IMR-90 (cell line): Measurements from ENCODE around the gene TOX3. TPM values are rescaled to one million over a fixed set of nuclear protein-coding genes. Genes with fewer than 3 reads are reported as not detected.

ENCODE experiments used
- ATAC-seq: fragments of 200-7000 bp; cut with Tn5 transposase; 2 replicates; pipeline ENCODE4 v1.9.1; 2020; ENCODE audit warnings: low read depth, mild to moderate bottlenecking, moderate library complexity
- BruUV-seq: library from RNA; stranded (reverse); fragments of 400-500 nt; replicated peaks from 2 replicates; lab custom pipeline; 2021; lab: Mats Ljungman, UMichigan
- CTCF ChIA-PET: fragments of 300-600 bp; formaldehyde crosslinking; extraction: SDS; loops from one replicate; lab custom pipeline; 2021; ENCODE audit warnings: antibody characterized with exemption; lab: Yijun Ruan, JAX
- POLR2A ChIA-PET: fragments of 300-600 bp; sonication (Branson Sonifier 250); formaldehyde crosslinking; loops from one replicate; lab custom pipeline; 2022; ENCODE audit warnings: antibody characterized with exemption; ENCODE audit not compliant: unreplicated experiment; lab: Charles Lee
- DNase-seq: peaks from one replicate; pipeline ENCODE4 v3.0.0; 2013
- H2AFZ ChIP-seq: replicated peaks from 2 replicates; pipeline ENCODE3; 2013; ENCODE audit warnings: low read length, mild to moderate bottlenecking; ENCODE audit not compliant: poor library complexity
- H2AK5ac ChIP-seq: 2 replicates; pipeline ENCODE4 v1.6.1; 2013; ENCODE audit warnings: low read depth, low read length, inconsistent platforms
- H2AK9ac ChIP-seq: replicated peaks from 2 replicates; pipeline ENCODE3; 2013; ENCODE audit warnings: mild to moderate bottlenecking, low read depth, low read length, moderate library complexity; ENCODE audit not compliant: poor library complexity
- H2BK120ac ChIP-seq: 2 replicates; pipeline ENCODE4 v1.6.1; 2013; ENCODE audit warnings: low read depth, low read length, inconsistent platforms
- H2BK15ac ChIP-seq: 3 replicates; pipeline ENCODE4 v1.6.1; 2013; ENCODE audit warnings: low read depth, low read length, inconsistent platforms
- H2BK20ac ChIP-seq: 2 replicates; pipeline ENCODE4 v1.6.1; 2013; ENCODE audit warnings: low read depth, mild to moderate bottlenecking, inconsistent platforms, low read length, moderate library complexity
- H2BK5ac ChIP-seq: 2 replicates; pipeline ENCODE4 v1.6.1; 2013; ENCODE audit warnings: mild to moderate bottlenecking, low read depth, low read length, inconsistent platforms; ENCODE audit not compliant: poor library complexity, severe bottlenecking
- H3K14ac ChIP-seq: replicated peaks from 2 replicates; pipeline ENCODE4 v1.6.1; 2013; ENCODE audit warnings: low read depth, low read length, inconsistent platforms
- H3K18ac ChIP-seq: 2 replicates; pipeline ENCODE4 v1.6.1; 2013; ENCODE audit warnings: low read depth, low read length, control low read depth
- H3K23ac ChIP-seq: 2 replicates; pipeline ENCODE4 v1.6.1; 2013; ENCODE audit warnings: low read depth, low read length, inconsistent platforms
- H3K27ac ChIP-seq: 2 replicates; pipeline ENCODE4 v1.5.1; 2013; ENCODE audit warnings: mild to moderate bottlenecking, control low read depth, low read length; ENCODE audit not compliant: insufficient read depth
- H3K27me3 ChIP-seq: 2 replicates; pipeline ENCODE4 v1.6.1; 2013; ENCODE audit warnings: low read length; ENCODE audit not compliant: control insufficient read depth, insufficient read depth
- H3K36me3 ChIP-seq: 2 replicates; pipeline ENCODE4 v1.6.1; 2013; ENCODE audit warnings: low read length, mixed read lengths; ENCODE audit not compliant: control insufficient read depth, insufficient read depth
- H3K4ac ChIP-seq: 2 replicates; pipeline ENCODE4 v1.6.1; 2013; ENCODE audit warnings: low read depth, low read length, inconsistent platforms
- H3K4me1 ChIP-seq: 2 replicates; pipeline ENCODE4 v1.6.1; 2013; ENCODE audit warnings: low read length, mixed read lengths; ENCODE audit not compliant: control insufficient read depth, insufficient read depth
- H3K4me2 ChIP-seq: 2 replicates; pipeline ENCODE4 v1.6.1; 2013; ENCODE audit warnings: low read depth, mild to moderate bottlenecking, control low read depth, low read length, moderate library complexity
- H3K4me3 ChIP-seq: 2 replicates; pipeline ENCODE4 v1.5.1; 2013; ENCODE audit warnings: low read depth, mild to moderate bottlenecking, control low read depth, low read length, moderate library complexity; ENCODE audit not compliant: insufficient read depth
- H3K56ac ChIP-seq: 2 replicates; pipeline ENCODE4 v1.6.1; 2013; ENCODE audit warnings: low read length, inconsistent platforms; ENCODE audit not compliant: insufficient read depth; ENCODE audit errors: extremely low read depth
- H3K79me1 ChIP-seq, 2 experiments: 2 replicates each; pipeline ENCODE4 v1.6.1; 2013; ENCODE audit warnings: low read length in 2 of 2, inconsistent platforms in 1 of 2, low read depth in 1 of 2
- H3K9ac ChIP-seq: 2 replicates; pipeline ENCODE4 v1.6.1; 2013; ENCODE audit warnings: low read depth, low read length, control low read depth
- H3K9me1 ChIP-seq: 2 replicates; pipeline ENCODE4 v1.6.1; 2013; ENCODE audit warnings: low read length, inconsistent platforms; ENCODE audit not compliant: insufficient read depth
- H3K9me3 ChIP-seq: 2 replicates; pipeline ENCODE4 v1.6.1; 2013; ENCODE audit warnings: low read length; ENCODE audit not compliant: control insufficient read depth, insufficient read depth
- H4K20me1 ChIP-seq: 2 replicates; pipeline ENCODE4 v1.6.1; 2013; ENCODE audit warnings: low read length, inconsistent platforms; ENCODE audit not compliant: insufficient read depth
- H4K5ac ChIP-seq: 2 replicates; pipeline ENCODE4 v1.6.1; 2013; ENCODE audit warnings: mild to moderate bottlenecking, low read depth, low read length, control low read depth
- H4K8ac ChIP-seq, 2 experiments: 2 replicates each; pipeline ENCODE4 v1.6.1; 2013; ENCODE audit warnings: low read depth in 2 of 2, low read length in 2 of 2, control low read depth in 1 of 2, inconsistent platforms in 1 of 2
- H4K91ac ChIP-seq: 2 replicates; pipeline ENCODE4 v1.6.1; 2013; ENCODE audit warnings: low read depth, low read length, inconsistent platforms; ENCODE audit not compliant: insufficient read depth
- BHLHE40 ChIP-seq: fragments of 150-350 bp; IDR thresholded peaks from 2 replicates; pipeline ENCODE4 v1.6.1; 2016; ENCODE audit warnings: mild to moderate bottlenecking, low read depth, low read length
- CEBPB ChIP-seq: IDR thresholded peaks from 2 replicates; pipeline ENCODE4 v1.6.1; 2012; ENCODE audit warnings: low read depth, low read length, improper control_type of control experiment
- CHD1 ChIP-seq: IDR thresholded peaks from 2 replicates; pipeline ENCODE4 v1.6.1; 2012; ENCODE audit warnings: low read depth, low read length, improper control_type of control experiment
- FOS ChIP-seq: fragments of 150-350 bp; IDR thresholded peaks from 2 replicates; pipeline ENCODE4 v1.6.1; 2016; ENCODE audit warnings: low read depth, low read length
- MAFK ChIP-seq: IDR thresholded peaks from 2 replicates; pipeline ENCODE4 v1.6.1; 2012; ENCODE audit warnings: low read depth, low read length, improper control_type of control experiment
- MXI1 ChIP-seq: IDR thresholded peaks from 2 replicates; pipeline ENCODE4 v1.6.1; 2012; ENCODE audit warnings: low read depth, mild to moderate bottlenecking, low read length, moderate library complexity, borderline replicate concordance
- POLR2A ChIP-seq: IDR thresholded peaks from 2 replicates; pipeline ENCODE4 v1.6.1; 2012; ENCODE audit warnings: mild to moderate bottlenecking, low read depth, low read length
- RAD21 ChIP-seq: IDR thresholded peaks from 2 replicates; pipeline ENCODE4 v1.6.1; 2012; ENCODE audit warnings: low read length, improper control_type of control experiment
- RCOR1 ChIP-seq: IDR thresholded peaks from 2 replicates; pipeline ENCODE4 v1.6.1; 2012; ENCODE audit warnings: mild to moderate bottlenecking, low read length, improper control_type of control experiment; ENCODE audit not compliant: insufficient replicate concordance
- RFX5 ChIP-seq: IDR thresholded peaks from 2 replicates; pipeline ENCODE4 v1.8.0; 2012; ENCODE audit warnings: low read depth, mild to moderate bottlenecking, low read length, moderate library complexity
- SMC3 ChIP-seq: fragments of 150-350 bp; IDR thresholded peaks from 2 replicates; pipeline ENCODE4 v1.6.1; 2016; ENCODE audit warnings: low read depth, mild to moderate bottlenecking, antibody characterized with exemption, low read length, moderate library complexity
- WGBS, 2 experiments: methylation state at CpG; one replicate each; pipeline versions ENCODE4 v1.1.5 to v1.1.7; 2013; ENCODE audit warnings: missing lambda C conversion rate in 2 of 2; ENCODE audit not compliant: insufficient read length in 1 of 2; ENCODE audit errors: extremely low coverage in 2 of 2; 5-methylcytosine and 5-hydroxymethylcytosine counted together
- dilution Hi-C: fragments of 300-500 bp; cut with HindIII; formaldehyde crosslinking; loops from one replicate; pipeline ENCODE4 v1.14.3; 2018; ENCODE audit warnings: low sequenced_read_pairs; ENCODE audit not compliant: unreplicated experiment
- in situ Hi-C: fragments of 300-500 bp; cut with MboI; formaldehyde crosslinking; loops from 3 replicates; pipeline ENCODE4 v1.14.3; 2019; ENCODE audit warnings: low sequenced_read_pairs, inconsistent platforms, mixed read lengths
- intact Hi-C: fragments of 100-400 bp; cut with micrococcal nuclease; formaldehyde crosslinking; loops from 2 replicates; pipeline ENCODE4 v1.10.0; 2022
- polyA plus RNA-seq, 3 experiments: library from polyadenylated mRNA; depleted of rRNA; stranded (reverse); fragments of >200 nt; gene quantifications; 2 replicates each; pipeline ENCODE4 v1.2.3, GENCODE V29; 2012; ENCODE audit warnings: low replicate concordance in 1 of 3
- total RNA-seq: library from RNA; depleted of rRNA; stranded (reverse); fragments of >200 nt; gene quantifications from 2 replicates; pipeline ENCODE4 v1.2.3, GENCODE V29; 2012
- TF ChIP-seq, protein P1 (sequence below): fragments of 150-350 bp; IDR thresholded peaks from 2 replicates; pipeline ENCODE4 v1.6.1; 2017; ENCODE audit warnings: mild to moderate bottlenecking, antibody characterized with exemption, low read length, low read depth

Gene TOX3
- total and polyA plus RNA-seq, 2 of the 4 experiments (the other 2 are of a cell fraction) = not detected

- H4K8ac ChIP-seq = no peak overlapping the region
- dilution Hi-C loops = no loop called here
- peaks cover 4% of the 10 kb centered on the region for H3K9me3 ChIP-seq
- no peaks in the 10 kb centered on the region for H3K9me1 ChIP-seq
- H3K18ac ChIP-seq = no peak overlapping the region
- H3K4me1 ChIP-seq = no peaks in the 10 kb centered on the region
- no peak overlapping the region for H2BK15ac ChIP-seq
- H2BK5ac ChIP-seq = no peak overlapping the region
- no CpG with 5 or more reads among the region's 5 CpGs for WGBS, 2 experiments
- CTCF ChIA-PET = no interaction called here
- no peak overlapping the region for H2BK120ac ChIP-seq
- no peak overlapping the region for H3K23ac ChIP-seq
- H4K20me1 ChIP-seq = no peaks in the 10 kb centered on the region
- H4K91ac ChIP-seq = no peak overlapping the region
- H3K27ac ChIP-seq = no peak overlapping the region
- in situ Hi-C loops = no loop called here
- H2AFZ ChIP-seq = no peak overlapping the region
- BruUV-seq = no TSS peak
- no peak overlapping the region for H3K9ac ChIP-seq
- no peak overlapping the region for H3K4me2 ChIP-seq
- no peak overlapping the region for H3K14ac ChIP-seq
- no peak overlapping the region for H4K5ac ChIP-seq
- H3K4me3 ChIP-seq = no peak overlapping the region
- no peaks in the 10 kb centered on the region for H3K79me1 ChIP-seq
- no peaks in the 10 kb centered on the region for H3K36me3 ChIP-seq
- no peak overlapping the region for H3K4ac ChIP-seq
- no peak overlapping the region for H2BK20ac ChIP-seq
- H2AK5ac ChIP-seq = no peak overlapping the region
- H3K27me3 ChIP-seq = no peaks in the 10 kb centered on the region
- ATAC-seq = no peak
- DNase-seq = no peak
- H3K56ac ChIP-seq = no peak overlapping the region
- H2AK9ac ChIP-seq = no peak overlapping the region
- POLR2A ChIA-PET = no interaction called here
- TF ChIP-seq FOS (no peak), BHLHE40 (no peak), RAD21 (no peak), POLR2A (no peak), RFX5 (no peak), MXI1 (no peak), RCOR1 (no peak), SMC3 (no peak), CHD1 (no peak), CEBPB (no peak), MAFK (no peak)
- TF ChIP-seq, protein P1, sequence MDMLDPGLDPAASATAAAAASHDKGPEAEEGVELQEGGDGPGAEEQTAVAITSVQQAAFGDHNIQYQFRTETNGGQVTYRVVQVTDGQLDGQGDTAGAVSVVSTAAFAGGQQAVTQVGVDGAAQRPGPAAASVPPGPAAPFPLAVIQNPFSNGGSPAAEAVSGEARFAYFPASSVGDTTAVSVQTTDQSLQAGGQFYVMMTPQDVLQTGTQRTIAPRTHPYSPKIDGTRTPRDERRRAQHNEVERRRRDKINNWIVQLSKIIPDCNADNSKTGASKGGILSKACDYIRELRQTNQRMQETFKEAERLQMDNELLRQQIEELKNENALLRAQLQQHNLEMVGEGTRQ = no peak
- intact Hi-C loops = no loop called here
Measured at GRCh38 chr16:52451971-52452421, 94.9 kb downstream of the TOX3 start.
